ENCODE results near the gene KLHL18.
"Not testable (repeated sequence)": the region's sequence is repeated elsewhere in the genome, so short reads cannot be mapped to it uniquely, and the experiment has no call there.

KLHL18 gene

GRCh38 chr3:47313341-47314055 is 30.8 kb downstream of the KLHL18 start:
- in situ Hi-C loops (cut with HindIII; ENCODE audit: low sequenced_read_pairs), result no loop called here

DNA sequence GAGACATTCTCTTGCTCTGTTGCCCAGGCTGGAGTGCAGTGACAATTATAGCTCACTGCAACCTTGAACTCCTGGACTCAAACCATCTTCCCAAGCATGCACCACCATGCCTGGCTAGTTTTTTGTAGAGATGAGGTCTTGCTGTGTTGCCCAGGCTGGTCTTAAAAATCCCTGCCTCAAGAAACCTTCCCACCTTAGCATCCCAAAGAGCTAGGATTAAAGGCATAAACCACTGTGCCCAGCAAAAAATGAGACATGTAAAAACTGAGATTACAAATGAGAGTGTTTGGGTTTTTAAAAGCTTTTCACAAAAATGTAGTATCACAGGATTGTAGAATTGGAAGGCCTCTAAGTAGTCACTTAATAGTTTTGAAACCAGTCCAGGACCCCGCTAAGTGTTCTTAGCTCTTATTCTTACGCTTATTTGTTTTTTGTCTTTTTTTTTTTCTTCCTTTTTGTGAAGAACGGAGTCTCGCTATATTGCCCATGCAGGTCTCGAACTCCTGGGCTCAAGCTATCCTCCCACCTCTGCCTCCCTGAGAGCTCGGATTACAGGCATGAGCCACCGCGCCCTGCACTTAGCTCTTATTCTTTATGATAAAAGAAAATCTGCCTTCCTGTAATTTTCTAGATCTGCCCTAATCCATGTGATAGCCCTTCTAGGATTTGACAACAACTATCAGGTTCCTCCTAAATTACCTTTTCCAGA is 31.5 kb downstream of the KLHL18 start:
- in situ Hi-C loops (cut with HindIII; ENCODE audit: low sequenced_read_pairs), result no loop called here

GRCh38 chr3:47315069-47315647 is 32.4 kb downstream of the KLHL18 start:
- in situ Hi-C loops (cut with HindIII; ENCODE audit: low sequenced_read_pairs), result no loop called here

GRCh38 chr3:47316151-47316550 is 33.4 kb downstream of the KLHL18 start:
- in situ Hi-C loops (cut with HindIII; ENCODE audit: low sequenced_read_pairs), result not testable (repeated sequence)

GRCh38 chr3:47318916-47319315 is 36.2 kb downstream of the KLHL18 start:
- in situ Hi-C loops (cut with HindIII; ENCODE audit: low sequenced_read_pairs), result no loop called here

DNA sequence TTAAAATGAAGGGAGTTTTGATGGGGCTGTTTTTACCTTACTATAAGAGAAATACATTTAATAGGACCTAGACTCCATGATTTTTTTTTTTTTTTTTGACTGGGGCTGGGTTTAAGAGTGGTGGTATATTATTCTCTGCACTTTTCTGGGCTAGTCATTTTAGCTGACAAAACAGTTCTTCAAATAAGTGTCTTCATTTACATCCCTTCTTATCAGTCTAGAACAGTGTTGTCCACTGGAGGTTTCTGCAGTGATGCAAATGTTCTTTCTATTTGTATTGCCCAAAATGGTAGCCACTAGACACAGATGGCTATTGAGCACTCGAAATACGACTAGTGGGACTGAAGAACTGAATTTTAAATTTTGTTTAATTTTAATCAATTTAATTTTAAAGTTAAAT is 37.2 kb downstream of the KLHL18 start:
- in situ Hi-C loops (cut with HindIII; ENCODE audit: low sequenced_read_pairs), result no loop called here

DNA sequence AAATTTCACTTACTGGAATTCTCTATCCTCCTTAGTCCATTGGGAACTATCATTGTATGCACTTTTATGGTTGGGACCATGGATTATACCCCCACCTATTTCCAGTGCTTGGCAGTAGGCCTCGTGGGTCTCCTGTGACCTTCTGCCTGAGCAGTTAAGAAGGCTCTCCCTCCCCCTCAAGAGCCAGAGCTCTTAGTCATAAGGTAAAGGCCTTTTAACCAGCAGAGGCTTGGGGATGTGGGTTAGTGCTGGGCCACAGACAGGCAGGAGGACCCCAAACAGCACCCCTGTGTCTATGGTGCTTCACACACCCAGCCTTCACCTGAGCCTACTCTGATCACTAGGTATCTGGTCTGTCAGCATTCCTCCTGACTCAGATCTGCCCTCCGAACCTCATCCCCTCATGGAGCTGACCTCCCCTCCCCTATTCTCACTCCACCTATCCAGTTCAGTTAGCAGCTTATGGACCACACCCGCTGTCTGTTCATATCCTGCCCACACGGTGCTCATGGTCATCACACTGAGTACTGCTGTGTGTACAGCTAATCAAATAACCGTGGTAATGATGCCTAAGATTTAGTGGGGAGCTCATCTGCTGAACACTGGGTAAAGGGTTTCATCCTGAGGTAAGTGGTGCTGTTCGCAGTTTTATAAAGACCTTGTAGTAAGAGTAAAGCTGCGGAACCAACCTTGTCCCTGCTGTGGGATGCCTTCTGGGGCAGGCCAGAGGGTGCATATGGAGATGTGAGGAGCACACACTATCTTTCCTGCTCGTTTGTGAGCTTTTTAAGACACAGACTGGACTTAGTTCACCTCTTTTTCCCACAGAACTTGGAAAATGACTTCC is 40.9 kb downstream of the KLHL18 start:
- in situ Hi-C loops (cut with HindIII; ENCODE audit: low sequenced_read_pairs), result no loop called here

GRCh38 chr3:47324278-47324865 is 41.6 kb downstream of the KLHL18 start:
- in situ Hi-C loops (cut with HindIII; ENCODE audit: low sequenced_read_pairs), result no loop called here

- in situ Hi-C loops (cut with HindIII; ENCODE audit: low sequenced_read_pairs), result no loop called here
Observed at GRCh38 chr3:47333907-47334306, 51.2 kb downstream of the KLHL18 start.

GRCh38 chr3:47337656-47338055 is 54.9 kb downstream of the KLHL18 start:
- in situ Hi-C loops (cut with HindIII; ENCODE audit: low sequenced_read_pairs), result loop anchor here (5.0 kb wide), 1 partner anchor 90 kb away; no protein-coding TSS in a partner anchor

GRCh38 chr3:47339951-47340350 is 57.2 kb downstream of the KLHL18 start:
- in situ Hi-C loops (cut with HindIII; ENCODE audit: low sequenced_read_pairs), result loop anchor here (5.0 kb wide), 1 partner anchor 93 kb away; no protein-coding TSS in a partner anchor

- in situ Hi-C loops (cut with HindIII; ENCODE audit: low sequenced_read_pairs), result no loop called here
Observed at GRCh38 chr3:47340866-47341265, 58.1 kb downstream of the KLHL18 start.

- in situ Hi-C loops (cut with HindIII; ENCODE audit: low sequenced_read_pairs), result no loop called here
Observed at GRCh38 chr3:47342151-47342550, 59.4 kb downstream of the KLHL18 start.

DNA sequence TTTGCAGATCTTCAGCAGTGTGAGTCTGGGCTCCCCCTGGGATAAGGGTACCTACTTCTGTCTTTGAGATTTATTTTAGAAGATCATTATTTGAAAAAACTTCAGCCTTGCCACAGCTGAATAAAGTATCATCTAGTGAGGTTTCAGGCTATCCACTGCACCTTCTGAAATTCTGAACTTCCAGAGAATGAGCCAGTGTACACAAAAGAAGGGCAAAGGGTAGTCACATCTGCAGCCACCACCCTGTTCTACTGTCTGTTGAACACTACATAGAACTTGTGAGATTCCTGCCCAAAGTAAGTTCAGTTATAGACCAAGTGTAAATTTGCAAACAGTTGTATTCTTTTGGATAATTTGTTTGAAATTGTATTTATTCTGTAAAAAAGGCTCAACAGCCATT is 60.1 kb downstream of the KLHL18 start:
- in situ Hi-C loops (cut with HindIII; ENCODE audit: low sequenced_read_pairs), result no loop called here

- in situ Hi-C loops (cut with HindIII; ENCODE audit: low sequenced_read_pairs), result no loop called here
Observed at GRCh38 chr3:47343471-47343971, 60.8 kb downstream of the KLHL18 start.

GRCh38 chr3:47344971-47345370 is 62.2 kb downstream of the KLHL18 start:
- in situ Hi-C loops (cut with HindIII; ENCODE audit: low sequenced_read_pairs), result no loop called here

GRCh38 chr3:47347217-47347801 is 64.6 kb downstream of the KLHL18 start:
- in situ Hi-C loops (cut with HindIII; ENCODE audit: low sequenced_read_pairs), result no loop called here

- in situ Hi-C loops (cut with HindIII; ENCODE audit: low sequenced_read_pairs), result no loop called here
Observed at GRCh38 chr3:47348411-47349154, 65.8 kb downstream of the KLHL18 start.

DNA sequence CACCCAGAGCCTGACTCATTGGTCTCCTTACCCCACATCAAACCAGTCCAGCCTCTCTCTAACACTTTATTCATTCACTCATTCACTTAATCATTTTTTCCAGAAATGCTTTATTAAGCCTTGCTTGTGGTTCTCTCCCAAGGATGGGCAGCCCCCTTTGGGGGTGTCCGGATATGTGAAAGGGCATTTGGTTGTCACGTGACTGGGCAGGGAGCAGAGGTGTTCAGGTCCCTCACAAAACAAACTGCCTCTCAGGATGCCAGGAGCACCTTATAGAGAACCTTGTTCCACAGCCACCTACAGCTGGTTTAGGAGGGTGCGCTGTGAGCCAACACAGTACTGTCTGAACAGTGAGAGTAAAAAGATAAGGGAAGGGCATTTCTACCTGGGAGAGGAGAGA is 72.3 kb downstream of the KLHL18 start:
- in situ Hi-C loops (cut with HindIII; ENCODE audit: low sequenced_read_pairs), result no loop called here

Measured in endothelial cell of hepatic sinusoid (primary cell).